ENCODE measurements around the gene PHF2. TPM values are rescaled to one million over a fixed set of nuclear protein-coding genes. Genes with fewer than 3 reads are reported as not detected.

Gene PHF2
- total and polyA plus RNA-seq, 2 experiments from 2014 or later = 4.3 to 11.8 TPM

DNA sequence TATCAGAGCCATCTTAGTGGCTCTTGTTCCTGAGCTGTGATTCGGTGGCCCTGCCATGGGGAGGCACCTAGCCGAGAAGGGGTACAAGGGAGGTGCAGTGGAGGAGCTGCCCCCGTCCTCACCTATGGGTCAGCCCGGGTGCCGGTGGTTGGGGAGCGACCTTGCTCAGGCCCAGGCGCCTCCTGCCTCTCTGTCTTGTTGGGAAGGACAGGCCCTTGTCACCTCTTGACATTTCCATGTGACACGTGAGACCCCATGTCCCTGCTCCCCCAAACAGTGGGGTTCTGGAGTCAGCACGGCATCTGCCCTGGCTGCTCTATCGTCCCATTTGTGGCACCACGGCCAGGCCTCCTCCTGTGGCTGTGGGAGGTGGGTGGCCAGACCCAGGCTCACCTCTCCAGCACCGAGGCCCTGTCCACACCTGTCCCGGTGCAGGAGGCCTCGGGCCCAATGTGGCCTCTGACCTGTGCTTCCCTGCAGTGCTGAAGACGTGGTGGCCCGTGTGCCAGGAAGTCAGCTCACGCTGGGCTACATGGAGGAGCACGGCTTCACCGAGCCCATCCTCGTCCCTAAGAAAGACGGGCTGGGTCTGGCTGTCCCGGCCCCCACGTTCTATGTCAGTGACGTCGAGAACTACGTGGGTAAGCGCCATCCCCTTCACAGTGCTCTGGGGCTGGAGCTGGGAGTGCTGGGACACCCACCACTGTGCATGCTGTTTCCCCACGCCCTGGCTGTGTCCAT lies 68.9 kb downstream of the PHF2 start:
- TF ChIP-seq JUNB (IDR thresholded peaks at IDR 0.05; ENCODE audit: unreplicated experiment) = no peak
- TF ChIP-seq REST (IDR thresholded peaks at IDR 0.05; ENCODE audit: unreplicated experiment) = no peak
- TF ChIP-seq STAT1 (IDR thresholded peaks at IDR 0.05; ENCODE audit: unreplicated experiment) = no peak
- TF ChIP-seq ZNF114 (CRISPR knock-in tag; IDR thresholded peaks at IDR 0.05) = no peak
- TF ChIP-seq NANOG (IDR thresholded peaks at IDR 0.05; ENCODE audit: borderline replicate concordance) = no peak
- TF ChIP-seq EZH2phosphoT487 (IDR thresholded peaks at IDR 0.05; ENCODE audit: unreplicated experiment) = no peak
- Mint-ChIP-seq H3K4me1 (peaks cover 4% of the 10 kb centered on the region; the same call in 2 of the 3 replicates), H3K9me3 (no peaks in the 10 kb centered on the region), H3K36me3 (ENCODE audit: low read depth) (no peaks in the 10 kb centered on the region), H3K4me3 (no peak overlapping the region), H3K27ac (no peak overlapping the region), H3K27me3 (ENCODE audit: insufficient read depth, low read depth, poor library complexity) (peaks cover 6% of the 10 kb centered on the region)
- H4K20me1 ChIP-seq (replicated peaks; ENCODE audit: insufficient read depth) = no peaks in the 10 kb centered on the region
- no peaks in the 10 kb centered on the region for H3K4me1 ChIP-seq (ENCODE audit: insufficient read depth)
- no peak overlapping the region for H3K4me3 ChIP-seq
- no peaks in the 10 kb centered on the region for H3K36me3 ChIP-seq (ENCODE audit: insufficient read depth)
- H3K4me2 ChIP-seq = no peak overlapping the region
- H3K27ac ChIP-seq (ENCODE audit: low read depth) = no peak overlapping the region
- H3K79me2 ChIP-seq (replicated peaks; ENCODE audit: insufficient read depth) = no peaks in the 10 kb centered on the region
- H3K9me2 ChIP-seq (ENCODE audit: insufficient read depth) = no peaks in the 10 kb centered on the region
- DNase-seq (ENCODE audit: low spot score) = no peak
- no peak overlapping the region for H2AFZ ChIP-seq
- no peaks in the 10 kb centered on the region for H3F3A ChIP-seq (replicated peaks; ENCODE audit: low read depth)
- no peak for ATAC-seq
- H3K27me3 ChIP-seq (ENCODE audit: insufficient read depth) = no peaks in the 10 kb centered on the region

DNA sequence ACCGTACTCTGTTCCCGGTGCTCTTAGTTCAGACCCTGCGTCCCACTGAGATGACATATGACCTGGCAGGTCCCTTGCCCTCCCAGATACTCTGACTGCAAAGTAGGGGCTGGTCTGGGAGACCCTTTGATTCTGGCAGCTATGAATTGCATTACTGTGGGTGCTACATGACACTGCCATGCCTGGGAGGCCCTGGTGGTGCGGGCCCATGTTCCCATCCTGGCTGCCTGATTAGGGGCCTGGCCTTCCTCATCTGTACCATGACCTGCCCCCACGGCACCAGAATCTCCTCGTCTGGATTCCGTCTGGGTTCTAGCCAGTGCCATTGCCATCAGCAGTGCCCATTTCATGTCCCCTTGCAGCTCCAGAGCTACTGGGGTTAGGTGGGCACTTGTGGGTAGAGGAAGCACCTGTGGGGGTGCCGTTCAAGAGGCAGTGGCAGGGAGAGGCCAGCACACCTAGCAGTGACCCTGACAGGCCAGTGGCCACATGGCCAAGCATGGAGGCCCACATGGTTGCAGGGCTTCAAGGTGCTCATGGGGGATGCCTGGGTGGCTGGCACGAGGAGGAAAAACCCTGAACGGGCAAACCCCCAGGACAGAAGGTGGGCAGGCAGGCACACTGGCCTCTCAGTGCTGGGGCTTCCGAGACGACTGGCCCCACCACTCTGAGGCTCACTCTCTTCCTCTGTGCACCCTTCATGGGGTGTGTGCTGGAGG lies 69.7 kb downstream of the PHF2 start:
- Histone ChIP-seq H4K20me1 (replicated peaks; ENCODE audit: insufficient read depth) (no peaks in the 10 kb centered on the region), H3K27me3 (ENCODE audit: insufficient read depth) (no peaks in the 10 kb centered on the region), H3F3A (replicated peaks; ENCODE audit: low read depth) (no peaks in the 10 kb centered on the region), H3K4me1 (ENCODE audit: insufficient read depth) (no peaks in the 10 kb centered on the region), H3K36me3 (ENCODE audit: insufficient read depth) (no peaks in the 10 kb centered on the region), H3K9me2 (ENCODE audit: insufficient read depth) (no peaks in the 10 kb centered on the region), H3K4me2 (no peak overlapping the region), H3K4me3 (no peak overlapping the region), H3K79me2 (replicated peaks; ENCODE audit: insufficient read depth) (no peaks in the 10 kb centered on the region), H3K27ac (ENCODE audit: low read depth) (no peak overlapping the region), H2AFZ (no peak overlapping the region)
- Mint-ChIP-seq H3K27me3 (ENCODE audit: insufficient read depth, low read depth, poor library complexity) (peaks cover 4% of the 10 kb centered on the region), H3K4me3 (no peak overlapping the region), H3K4me1 (peaks cover 4% of the 10 kb centered on the region; the same call in 2 of the 3 replicates), H3K36me3 (ENCODE audit: low read depth) (no peaks in the 10 kb centered on the region), H3K9me3 (no peaks in the 10 kb centered on the region), H3K27ac (no peak overlapping the region)
- ATAC-seq = no peak
- DNase-seq (ENCODE audit: low spot score) = no peak
- TF ChIP-seq JUNB (IDR thresholded peaks at IDR 0.05; ENCODE audit: unreplicated experiment) = no peak
- no peak for TF ChIP-seq ZNF462 (CRISPR knock-in tag; IDR thresholded peaks at IDR 0.05)
- no peak for TF ChIP-seq NANOG (IDR thresholded peaks at IDR 0.05; ENCODE audit: borderline replicate concordance)
